ENCODE data around the gene CASS4.

The CASS4 gene

GRCh38 chr20:56423211-56423610, 11.2 kb downstream of the CASS4 start:
- DNase-seq (ENCODE audit: low spot score): no peak

- no peak for DNase-seq (ENCODE audit: low spot score)
Measured at GRCh38 chr20:56423886-56424285, 11.8 kb downstream of the CASS4 start.

- DNase-seq (ENCODE audit: low spot score): no peak
Measured at GRCh38 chr20:56424931-56425330, 12.9 kb downstream of the CASS4 start.

DNA sequence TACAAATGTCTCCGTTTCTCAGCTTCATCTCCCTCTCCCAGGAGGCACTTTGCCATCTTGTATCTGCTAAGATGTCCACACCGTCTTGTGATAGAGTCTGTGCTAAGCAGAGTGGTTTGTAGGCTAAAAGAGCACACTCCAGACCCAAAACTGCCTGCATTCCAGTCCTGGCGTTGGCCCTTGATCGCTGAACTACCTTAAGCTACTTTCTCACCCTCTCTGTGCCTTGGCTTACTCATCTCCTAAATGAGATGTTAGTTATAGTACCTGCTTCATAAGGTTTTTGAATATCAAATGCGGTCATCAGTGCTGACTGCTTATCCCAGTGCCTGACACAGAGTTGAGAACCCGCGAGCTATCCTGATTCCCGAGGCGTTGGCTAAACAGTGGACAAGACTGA, 14.0 kb downstream of the CASS4 start:
- DNase-seq (ENCODE audit: low spot score): no peak

DNA sequence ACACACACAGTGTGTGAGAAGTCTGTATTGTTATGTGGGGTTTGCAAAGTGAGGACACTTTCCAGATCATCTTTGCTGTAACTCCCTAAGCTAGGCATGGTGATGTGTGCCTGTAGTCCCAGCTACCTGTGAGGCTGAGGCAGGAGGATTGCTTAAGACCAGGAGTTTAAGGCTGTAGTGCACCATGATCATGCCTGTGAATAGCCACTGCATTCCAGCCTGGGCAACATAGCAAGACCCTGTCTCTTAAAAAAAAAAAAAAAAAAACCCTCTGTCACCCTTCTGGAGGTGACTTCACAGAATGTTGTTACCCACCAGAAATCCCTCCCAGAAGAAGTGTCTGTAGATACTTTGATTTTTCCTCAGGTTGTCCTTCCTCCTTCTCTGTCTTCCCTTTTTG, 14.9 kb downstream of the CASS4 start:
- no peak for DNase-seq (ENCODE audit: low spot score)

DNA sequence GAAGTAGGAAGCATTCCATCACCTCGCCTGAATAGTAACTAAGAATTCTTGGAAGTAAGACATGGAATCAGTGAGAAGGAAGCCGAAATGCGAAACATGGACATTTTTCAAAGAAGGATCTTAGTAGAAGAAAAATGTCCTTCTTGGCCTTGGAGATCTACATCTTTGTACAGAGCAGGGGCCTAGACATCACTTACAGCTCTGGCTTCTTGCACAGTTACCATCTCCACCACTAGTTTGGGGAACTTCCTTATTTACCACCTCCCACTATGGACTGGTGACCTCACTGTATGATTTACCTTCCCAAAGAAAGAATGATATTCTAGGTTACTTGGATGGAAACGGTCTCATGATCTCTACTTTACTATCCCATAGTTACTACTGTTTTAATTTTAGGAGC, 15.7 kb downstream of the CASS4 start:
- DNase-seq (ENCODE audit: low spot score): no peak

DNA sequence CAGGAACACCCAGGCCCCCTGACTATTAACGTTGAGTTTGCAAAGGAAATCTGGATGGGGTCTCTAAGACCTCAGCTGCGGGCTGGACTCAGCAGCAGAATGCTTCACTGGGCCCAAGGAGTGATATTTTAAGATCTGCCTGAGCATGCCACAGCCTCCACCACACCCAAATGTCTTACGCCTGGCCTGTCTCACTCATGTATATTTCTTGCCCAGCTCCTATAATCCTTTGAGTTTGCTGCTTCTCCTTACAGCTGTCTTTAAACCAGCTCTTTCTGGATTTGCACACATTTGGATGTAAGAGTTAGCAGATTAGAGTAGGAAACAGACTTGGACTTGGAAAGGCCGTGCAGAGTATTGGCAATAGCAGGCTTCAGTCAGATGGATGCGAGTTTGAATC, 16.4 kb downstream of the CASS4 start:
- DNase-seq (ENCODE audit: low spot score): no peak

GRCh38 chr20:56428881-56429280, 16.8 kb downstream of the CASS4 start:
- no peak for DNase-seq (ENCODE audit: low spot score)

DNA sequence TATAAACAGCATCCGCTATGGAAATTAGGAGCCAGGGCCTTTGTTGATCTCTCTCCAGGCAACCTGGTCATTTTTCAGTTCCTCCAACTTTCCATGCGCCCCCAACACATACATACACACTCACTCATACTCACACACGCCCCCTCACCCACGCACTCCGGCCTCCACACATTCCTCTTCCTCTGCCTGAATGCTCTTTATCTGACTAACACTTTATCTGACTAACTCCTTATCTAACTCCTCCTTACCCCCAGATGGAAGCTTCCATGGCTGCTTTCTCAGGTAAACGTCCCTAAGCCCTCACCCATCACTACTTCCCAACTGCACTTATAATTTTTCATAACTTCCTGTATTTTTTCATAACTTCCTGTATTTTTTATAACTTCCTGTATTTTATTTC, 17.4 kb downstream of the CASS4 start:
- peak; percentile 60 for DNase-seq (ENCODE audit: low spot score)

DNA sequence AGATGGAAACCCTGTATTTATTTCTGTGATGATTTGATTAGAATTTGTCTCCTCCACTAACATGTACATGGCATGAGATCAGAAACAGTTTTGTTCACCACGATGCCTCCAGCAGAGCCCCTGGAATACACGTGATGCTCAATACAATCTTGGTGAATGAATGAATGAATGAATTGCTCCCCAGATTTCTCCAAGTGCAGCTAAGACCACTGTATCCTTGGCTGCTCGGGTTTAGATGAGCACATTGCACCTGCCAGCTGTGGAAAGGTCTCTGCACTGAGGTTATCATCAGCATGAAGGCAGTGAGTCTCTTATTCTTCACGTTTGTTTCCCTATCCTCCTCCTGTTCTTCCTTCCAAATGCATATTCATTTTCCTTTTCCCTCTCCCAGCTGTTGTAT, 17.9 kb downstream of the CASS4 start:
- DNase-seq (ENCODE audit: low spot score): no peak

DNA sequence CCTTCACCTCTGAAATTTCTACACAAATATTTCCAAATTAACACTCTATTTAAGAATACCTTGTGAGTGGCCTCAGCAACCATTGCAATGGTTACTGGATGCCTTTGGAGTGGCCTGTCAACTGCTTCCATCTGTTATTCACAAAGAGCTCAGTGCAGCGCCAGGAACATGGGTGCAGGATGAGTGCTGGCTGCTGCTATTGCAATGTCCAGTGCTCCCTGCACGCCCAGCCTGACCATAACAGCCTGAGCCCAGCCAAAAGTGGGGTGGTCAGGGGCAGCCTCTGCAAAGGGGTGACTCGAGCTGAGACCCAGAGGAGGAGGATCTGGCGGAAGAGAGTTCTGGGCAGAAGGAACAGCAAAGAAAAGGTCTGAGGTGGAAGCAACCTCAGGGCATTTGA, 18.4 kb downstream of the CASS4 start:
- no peak for DNase-seq (ENCODE audit: low spot score)

- no peak for DNase-seq (ENCODE audit: low spot score)
Measured at GRCh38 chr20:56430957-56431356, 18.9 kb downstream of the CASS4 start.

GRCh38 chr20:56431471-56431870, 19.4 kb downstream of the CASS4 start:
- DNase-seq (ENCODE audit: low spot score): no peak

DNA sequence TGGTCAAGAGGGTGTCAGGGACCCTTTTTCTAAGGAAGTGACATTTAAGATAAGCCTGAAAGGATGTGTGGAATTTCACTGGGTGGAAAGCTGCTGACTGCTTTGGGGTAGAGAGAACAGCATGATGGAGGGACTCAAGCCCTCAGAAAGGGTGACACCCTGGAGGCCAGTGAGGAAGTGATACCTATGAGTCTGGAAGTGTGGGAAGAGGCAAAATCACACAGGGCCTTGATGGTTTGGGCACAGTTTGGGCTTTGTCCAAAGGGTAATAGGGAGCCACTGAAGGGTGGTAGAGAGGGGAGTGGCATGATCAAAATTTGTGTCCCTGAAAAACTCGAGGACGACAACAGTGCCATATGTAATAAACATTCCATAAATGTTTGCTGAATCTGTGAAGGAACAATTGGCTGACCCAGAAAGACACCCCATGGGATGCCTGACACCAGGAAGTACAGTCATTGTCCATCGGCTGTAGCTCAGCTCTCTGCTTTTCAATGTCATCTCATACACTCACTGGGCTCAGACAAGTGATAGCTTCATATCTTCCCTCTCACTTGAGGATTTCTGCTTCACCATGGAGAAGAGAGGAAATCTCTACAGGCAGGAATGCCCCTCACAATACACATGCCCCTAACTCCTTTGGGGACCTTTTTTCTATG, 21.3 kb downstream of the CASS4 start:
- DNase-seq (ENCODE audit: low spot score): peak; percentile 59

GRCh38 chr20:56433880-56434255, 21.8 kb downstream of the CASS4 start:
- peak; percentile 62 for DNase-seq (ENCODE audit: low spot score)

- no peak for DNase-seq (ENCODE audit: low spot score)
Measured at GRCh38 chr20:56437196-56437960, 25.3 kb downstream of the CASS4 start.

DNA sequence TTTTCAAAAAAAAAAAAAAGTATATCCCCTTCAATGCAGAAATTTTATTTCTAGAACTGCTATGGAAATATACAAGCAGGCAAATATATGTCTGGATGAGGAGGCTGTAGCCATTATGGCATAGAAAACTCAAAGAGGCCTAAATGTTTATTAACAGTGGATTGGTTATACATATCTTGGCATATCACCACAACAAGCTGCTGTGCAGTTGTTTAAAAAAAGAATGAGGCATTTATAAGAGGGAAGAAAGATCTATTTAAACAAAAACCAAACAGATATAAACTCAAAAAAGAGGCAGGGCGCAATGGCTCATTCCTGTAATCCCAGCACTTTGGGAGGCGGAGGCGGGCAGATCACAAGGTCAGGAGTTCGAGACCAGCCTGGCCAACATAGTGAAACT, 26.2 kb downstream of the CASS4 start:
- DNase-seq (ENCODE audit: low spot score): no peak

DNA sequence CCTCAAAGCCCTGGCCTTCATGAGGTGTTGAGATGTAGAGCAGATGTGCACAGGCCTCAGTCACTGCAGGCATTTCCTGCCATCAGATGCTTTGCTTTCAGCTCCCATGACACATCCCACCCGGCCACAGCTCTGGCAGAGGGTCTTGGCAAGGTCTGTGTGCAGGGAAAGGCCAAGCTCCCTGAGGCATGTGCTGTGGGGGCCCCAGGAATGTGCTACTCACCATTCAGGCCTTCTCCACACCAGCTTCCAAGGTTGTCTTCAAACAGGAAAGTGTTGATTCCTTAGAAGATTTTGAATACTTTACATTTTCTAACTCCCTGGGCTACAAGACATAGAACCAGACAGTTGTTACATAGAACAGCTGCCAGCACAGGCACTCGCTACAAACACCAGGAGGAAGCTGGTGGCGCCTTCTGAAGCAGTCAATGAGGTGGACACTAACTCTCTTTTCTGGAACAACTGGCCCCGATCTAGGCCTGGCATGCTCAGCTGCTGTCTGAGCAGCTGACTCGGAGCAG, 27.8 kb downstream of the CASS4 start:
- DNase-seq (ENCODE audit: low spot score): peak; percentile 94

GRCh38 chr20:56440346-56441007, 28.4 kb downstream of the CASS4 start:
- DNase-seq (ENCODE audit: low spot score): no peak

- DNase-seq (ENCODE audit: low spot score): no peak
Measured at GRCh38 chr20:56442389-56443365, 30.6 kb downstream of the CASS4 start.

DNA sequence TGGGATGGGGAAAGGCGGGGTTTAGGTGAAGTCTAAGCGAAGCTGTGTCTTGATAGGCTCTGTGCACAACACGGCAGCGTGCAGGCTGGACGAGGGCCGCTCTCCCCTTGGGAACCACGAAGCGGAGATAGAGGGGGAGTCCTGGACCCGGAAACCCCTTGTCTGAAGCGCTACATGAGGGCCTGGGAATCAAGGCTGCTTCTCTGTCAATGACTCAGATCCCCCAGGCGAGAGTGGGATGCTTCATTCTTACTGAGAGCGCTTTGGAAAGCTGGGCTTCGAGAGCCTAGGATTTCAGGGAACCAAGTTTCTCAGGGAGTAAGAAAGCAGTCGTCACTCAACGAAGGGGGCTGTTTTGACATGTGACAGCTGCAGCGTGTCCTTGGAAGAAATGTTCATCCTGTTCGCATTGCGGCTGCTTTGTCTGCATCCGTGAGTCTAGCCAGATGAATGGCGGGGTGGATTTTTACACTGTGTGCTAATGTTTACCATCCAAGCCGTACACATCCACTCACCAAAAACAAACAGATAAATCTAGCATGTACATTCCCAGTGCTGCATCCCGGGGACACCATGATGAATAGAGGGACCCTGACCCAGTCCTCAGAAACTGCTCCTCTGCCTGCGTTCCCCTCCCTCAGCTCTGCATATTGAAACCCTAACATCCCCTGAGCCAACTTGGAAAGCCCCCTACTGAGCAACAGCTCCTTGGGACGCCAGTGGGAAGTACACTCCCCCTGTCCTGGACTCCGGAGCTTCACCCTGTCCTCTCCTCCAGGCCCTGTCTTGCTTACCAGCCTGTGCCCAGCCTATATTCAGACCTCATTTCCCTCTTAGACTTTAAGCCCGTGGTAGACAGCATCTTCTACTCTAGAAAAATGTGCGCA, 31.8 kb downstream of the CASS4 start:
- peak; percentile 48 for DNase-seq (ENCODE audit: low spot score)
